Inflammatory macrophage treated with lipopolysaccharide for 4 hours (primary cell): ENCODE measurements around the gene AKAP7.
A peak's percentile ranks its signal among the peaks of the same experiment; 100 is the strongest.
"Not testable (repeated sequence)": the region's sequence is repeated elsewhere in the genome, so short reads cannot be mapped to it uniquely, and the experiment has no call there.

ENCODE experiments used
- DNase-seq: peaks from one replicate; pipeline ENCODE4 v3.0.0-alpha.2; 2020

The AKAP7 gene

GRCh38 chr6:131135244-131136020 is at the start of gene AKAP7:
TSS of gene AKAP7 (plus strand) at chr6:131135467. CDS start at chr6:131135764, 297 bp downstream.
- DNase-seq, result peak; percentile 74

- peak; percentile 25 for DNase-seq
Measured at GRCh38 chr6:131090339-131090738, 44.9 kb upstream of the AKAP7 start.

GRCh38 chr6:131091944-131092343 is 43.3 kb upstream of the AKAP7 start:
- DNase-seq, result not testable (repeated sequence)

GRCh38 chr6:131093334-131093733 is 41.9 kb upstream of the AKAP7 start:
- no peak for DNase-seq

- no peak for DNase-seq
Measured at GRCh38 chr6:131096786-131097185, 38.5 kb upstream of the AKAP7 start.

GRCh38 chr6:131101911-131102680 is 33.2 kb upstream of the AKAP7 start:
- no peak for DNase-seq

- DNase-seq, result no peak
Measured at GRCh38 chr6:131103296-131103695, 32.0 kb upstream of the AKAP7 start.

- DNase-seq, result no peak
Measured at GRCh38 chr6:131103901-131104300, 31.4 kb upstream of the AKAP7 start.

- DNase-seq, result no peak
Measured at GRCh38 chr6:131107151-131107550, 28.1 kb upstream of the AKAP7 start.

- DNase-seq, result no peak
Measured at GRCh38 chr6:131112249-131112648, 23.0 kb upstream of the AKAP7 start.

GRCh38 chr6:131115651-131116050 is 19.6 kb upstream of the AKAP7 start:
- DNase-seq, result no peak

GRCh38 chr6:131116321-131116720 is 18.9 kb upstream of the AKAP7 start:
- no peak for DNase-seq

- DNase-seq, result peak; percentile 64
Measured at GRCh38 chr6:131116755-131117360, 18.4 kb upstream of the AKAP7 start.

- peak; percentile 76 for DNase-seq
Measured at GRCh38 chr6:131117878-131118277, 17.4 kb upstream of the AKAP7 start.

GRCh38 chr6:131122007-131122406 is 13.3 kb upstream of the AKAP7 start:
- DNase-seq, result no peak

GRCh38 chr6:131122516-131122915 is 12.8 kb upstream of the AKAP7 start:
- DNase-seq, result no peak

GRCh38 chr6:131124336-131125071 is 10.8 kb upstream of the AKAP7 start:
- DNase-seq, result no peak

GRCh38 chr6:131125431-131125830 is 9.8 kb upstream of the AKAP7 start:
- no peak for DNase-seq

GRCh38 chr6:131129689-131130553 is 5.3 kb upstream of the AKAP7 start:
- DNase-seq, result peak; percentile 26

- DNase-seq, result no peak
Measured at GRCh38 chr6:131130554-131130940, 4.7 kb upstream of the AKAP7 start.

GRCh38 chr6:131132360-131132759 is 2.9 kb upstream of the AKAP7 start:
- DNase-seq, result no peak
